H1 (cell line): Measurements from ENCODE around the gene NEK3. TPM values are rescaled to one million over a fixed set of nuclear protein-coding genes. Genes with fewer than 3 reads are reported as not detected.
"Not testable (repeated sequence)": the region's sequence is repeated elsewhere in the genome, so short reads cannot be mapped to it uniquely, and the experiment has no call there.

Experiments used
- CTCF ChIA-PET: fragments of 300-600 bp; sonication (Branson Sonifier 250); formaldehyde crosslinking; loops from one replicate; lab custom pipeline; 2021; ENCODE audit not compliant: partially characterized antibody; lab: Charles Lee
- POLR2A ChIA-PET: fragments of 300-600 bp; sonication (Branson Sonifier 250); formaldehyde crosslinking; loops from one replicate; lab custom pipeline; 2021; ENCODE audit warnings: inconsistent platforms; ENCODE audit not compliant: partially characterized antibody; lab: Charles Lee
- DNase-seq, 2 experiments: peaks; one replicate each; pipeline versions ENCODE4 v3.0.0 to v3.0.0-alpha.2; 2010 to 2022; ENCODE audit warnings: low spot score in 2 of 2, low read depth in 1 of 2, mixed read lengths in 1 of 2
- FAIRE-seq: peaks from 2 replicates; lab custom pipeline; 2011; peaks lifted over from hg19 to GRCh38; lab: Jason Lieb, UNC
- H2AFZ ChIP-seq: 2 replicates; pipeline ENCODE4 v1.8.1; 2012; ENCODE audit warnings: low read length, inconsistent platforms
- H2AK5ac ChIP-seq: 2 replicates; pipeline ENCODE4 v1.6.1; 2013; ENCODE audit warnings: low read depth, low read length
- H2BK120ac ChIP-seq: replicated peaks from 2 replicates; pipeline ENCODE3; 2013; ENCODE audit warnings: low read depth, low read length, inconsistent platforms
- H2BK12ac ChIP-seq: 2 replicates; pipeline ENCODE4 v1.6.1; 2013; ENCODE audit warnings: low read depth, low read length
- H2BK15ac ChIP-seq: 2 replicates; pipeline ENCODE4 v1.6.1; 2013; ENCODE audit warnings: low read length
- H2BK20ac ChIP-seq: 2 replicates; pipeline ENCODE4 v1.6.1; 2013; ENCODE audit warnings: low read length
- H2BK5ac ChIP-seq: 2 replicates; pipeline ENCODE4 v1.6.1; 2013; ENCODE audit warnings: low read depth, low read length
- H3K14ac ChIP-seq: 2 replicates; pipeline ENCODE4 v1.6.1; 2013; ENCODE audit warnings: inconsistent platforms; ENCODE audit not compliant: insufficient read length
- H3K18ac ChIP-seq: 2 replicates; pipeline ENCODE4 v1.6.1; 2013; ENCODE audit warnings: low read length; ENCODE audit errors: extremely low read depth
- H3K23ac ChIP-seq: 2 replicates; pipeline ENCODE4 v1.6.1; 2013; ENCODE audit warnings: inconsistent platforms; ENCODE audit not compliant: insufficient read length
- H3K23me2 ChIP-seq: 2 replicates; pipeline ENCODE4 v1.6.1; 2013; ENCODE audit warnings: low read depth, low read length
- H3K27ac ChIP-seq: 2 replicates; pipeline ENCODE4 v1.6.1; 2011; ENCODE audit warnings: low read depth, low read length, inconsistent platforms
- H3K27me3 ChIP-seq, 4 experiments: replicated peaks in 1 of 4; 1 replicate in 1 of 4; 2 replicates in 3 of 4; pipeline versions ENCODE4 v1.6.1 to v1.8.1; 2011 to 2013; ENCODE audit warnings: low read length in 3 of 4, mild to moderate bottlenecking in 3 of 4, inconsistent platforms in 2 of 4, mixed read lengths in 2 of 4, moderate library complexity in 1 of 4; ENCODE audit not compliant: control insufficient read depth in 3 of 4, insufficient read depth in 3 of 4; ENCODE audit errors: extremely low read depth in 1 of 4
- H3K36me3 ChIP-seq, 4 experiments: 2 replicates each; pipeline versions ENCODE4 v1.6.1 to v1.8.1; 2011 to 2013; ENCODE audit warnings: mild to moderate bottlenecking in 4 of 4, low read length in 3 of 4, moderate library complexity in 2 of 4, control low read depth in 1 of 4, inconsistent platforms in 1 of 4; ENCODE audit not compliant: insufficient read depth in 4 of 4, control insufficient read depth in 2 of 4
- H3K4ac ChIP-seq: replicated peaks from 2 replicates; pipeline ENCODE3; 2013; ENCODE audit warnings: low read length, low read depth, mixed read lengths, inconsistent platforms; ENCODE audit not compliant: insufficient read length
- H3K4me1 ChIP-seq, 4 experiments: replicated peaks in 1 of 4; 1 replicate in 1 of 4; 2 replicates in 3 of 4; pipeline versions ENCODE4 v1.6.1 to v1.8.1; 2011 to 2013; ENCODE audit warnings: low read length in 3 of 4, inconsistent platforms in 2 of 4, mixed read lengths in 1 of 4; ENCODE audit not compliant: insufficient read depth in 4 of 4, control insufficient read depth in 3 of 4
- H3K4me2 ChIP-seq, 2 experiments: 2 replicates each; pipeline versions ENCODE4 v1.6.1 to v1.8.1; 2011 to 2013; ENCODE audit warnings: low read depth in 2 of 2, low read length in 2 of 2, control low read depth in 1 of 2, inconsistent platforms in 1 of 2, mild to moderate bottlenecking in 1 of 2; ENCODE audit not compliant: insufficient read depth in 1 of 2
- H3K4me3 ChIP-seq, 4 experiments: fragments of 200-600, 300-600 bp in 1 of 4; sonication (generic), shearing (Covaris generic), sonication (Bioruptor Twin) in 1 of 4; 2 replicates each; pipeline versions ENCODE4 v1.5.1 to v1.8.1; 2011 to 2016; ENCODE audit warnings: low read length in 4 of 4, low read depth in 3 of 4, control low read depth in 2 of 4, inconsistent platforms in 2 of 4, mild to moderate bottlenecking in 2 of 4, mixed read lengths in 1 of 4, moderate library complexity in 1 of 4; ENCODE audit not compliant: insufficient read depth in 2 of 4; ENCODE audit errors: extremely low read depth in 1 of 4
- H3K56ac ChIP-seq: replicated peaks from 2 replicates; pipeline ENCODE3; 2013; ENCODE audit warnings: low read depth, mild to moderate bottlenecking, mixed read lengths, low read length, inconsistent platforms; ENCODE audit not compliant: insufficient read length
- H3K79me1 ChIP-seq: 2 replicates; pipeline ENCODE4 v1.6.1; 2013; ENCODE audit warnings: low read depth, low read length, control low read depth
- H3K79me2 ChIP-seq, 2 experiments: 2 replicates each; pipeline versions ENCODE4 v1.6.1 to v1.8.1; 2012 to 2013; ENCODE audit warnings: low read length in 2 of 2, mild to moderate bottlenecking in 2 of 2, inconsistent platforms in 1 of 2; ENCODE audit not compliant: insufficient read depth in 2 of 2, control insufficient read depth in 1 of 2
- H3K9ac ChIP-seq, 4 experiments: replicated peaks in 1 of 4; 1 replicate in 1 of 4; 2 replicates in 3 of 4; pipeline versions ENCODE4 v1.6.1 to v1.8.1; 2011 to 2013; ENCODE audit warnings: low read depth in 3 of 4, low read length in 3 of 4, control low read depth in 2 of 4, mild to moderate bottlenecking in 2 of 4, moderate library complexity in 2 of 4, inconsistent platforms in 1 of 4; ENCODE audit errors: extremely low read depth in 1 of 4
- H3K9me3 ChIP-seq, 2 experiments: 2 replicates each; pipeline versions ENCODE4 v1.6.1 to v1.8.1; 2012 to 2013; ENCODE audit warnings: mild to moderate bottlenecking in 2 of 2, moderate library complexity in 2 of 2, control low read depth in 1 of 2, inconsistent platforms in 1 of 2, low read depth in 1 of 2, low read length in 1 of 2, mixed read lengths in 1 of 2; ENCODE audit not compliant: insufficient read depth in 2 of 2
- H4K20me1 ChIP-seq, 2 experiments: replicated peaks in 1 of 2; 2 replicates each; pipeline versions ENCODE3 to v1.8.1; 2011 to 2013; ENCODE audit warnings: inconsistent platforms in 2 of 2, low read length in 2 of 2, mild to moderate bottlenecking in 1 of 2; ENCODE audit not compliant: insufficient read depth in 2 of 2, control insufficient read depth in 1 of 2
- H4K5ac ChIP-seq: 2 replicates; pipeline ENCODE4 v1.6.1; 2013; ENCODE audit warnings: low read length, low read depth, mixed read lengths, inconsistent platforms; ENCODE audit not compliant: insufficient read length
- H4K8ac ChIP-seq: 2 replicates; pipeline ENCODE4 v1.8.0; 2013; ENCODE audit warnings: mild to moderate bottlenecking, moderate library complexity, low read length, inconsistent platforms; ENCODE audit not compliant: insufficient read depth; ENCODE audit errors: extremely low read depth
- H4K91ac ChIP-seq: replicated peaks from 2 replicates; pipeline ENCODE3; 2013; ENCODE audit warnings: low read length, mixed read lengths, inconsistent platforms; ENCODE audit not compliant: insufficient read length
- CTBP2 ChIP-seq: IDR thresholded peaks from 2 replicates; pipeline ENCODE4 v1.7.0; 2011; ENCODE audit warnings: borderline replicate concordance, mild to moderate bottlenecking, moderate library complexity, mixed read lengths, low read length; ENCODE audit not compliant: insufficient read depth, insufficient read length
- EP300 ChIP-seq, 2 experiments: IDR thresholded peaks; 1 replicate in 1 of 2; 2 replicates in 1 of 2; pipeline ENCODE4 v1.6.1; 2011 to 2012; ENCODE audit warnings: low read depth in 2 of 2, low read length in 2 of 2, mild to moderate bottlenecking in 2 of 2, borderline replicate concordance in 1 of 2, inconsistent platforms in 1 of 2, moderate library complexity in 1 of 2
- POLR2A ChIP-seq, 2 experiments: IDR thresholded peaks; 1 replicate in 1 of 2; 2 replicates in 1 of 2; pipeline ENCODE4 v1.6.1; 2011; ENCODE audit warnings: low read depth in 2 of 2, low read length in 2 of 2, mild to moderate bottlenecking in 2 of 2; ENCODE audit errors: control extremely low read depth in 1 of 2
- SIN3A ChIP-seq, 2 experiments: IDR thresholded peaks in 1 of 2; conservative IDR thresholded peaks in 1 of 2; 2 replicates each; pipeline ENCODE4 v1.6.1; 2011 to 2012; ENCODE audit warnings: low read length in 2 of 2, improper control_type of control experiment in 1 of 2, low read depth in 1 of 2, mild to moderate bottlenecking in 1 of 2
- SIX5 ChIP-seq: IDR thresholded peaks from 2 replicates; pipeline ENCODE4 v1.6.1; 2011; ENCODE audit warnings: mild to moderate bottlenecking, low read depth, low read length
- SP2 ChIP-seq: IDR thresholded peaks from 2 replicates; pipeline ENCODE4 v1.6.1; 2012; ENCODE audit warnings: mild to moderate bottlenecking, low read length, inconsistent platforms
- TCF12 ChIP-seq: IDR thresholded peaks from 2 replicates; pipeline ENCODE4 v1.6.1; 2011; ENCODE audit warnings: low read depth, mild to moderate bottlenecking, low read length
- WGBS, 2 experiments: shearing (Covaris generic) in 1 of 2; methylation state at CpG; one replicate each; pipeline versions ENCODE4 v1.1.6 to v1.1.7; 2013 to 2015; ENCODE audit warnings: low lambda C conversion rate in 2 of 2, mixed read lengths in 2 of 2, inconsistent platforms in 1 of 2, low coverage in 1 of 2, missing lambda C conversion rate in 1 of 2; ENCODE audit not compliant: insufficient replicate concordance in 2 of 2, insufficient coverage in 1 of 2, insufficient read length in 1 of 2; ENCODE audit errors: extremely low coverage in 1 of 2, missing lambda C conversion rate in 1 of 2; 5-methylcytosine and 5-hydroxymethylcytosine counted together
- polyA plus RNA-seq, 7 experiments: library from polyadenylated mRNA; depleted of rRNA in 3 of 7; stranded (reverse) in 5 of 7; unstranded in 2 of 7; fragments of >200 nt in 5 of 7; fragments of 200-250 nt in 2 of 7; gene quantifications; 1 replicate in 5 of 7; 2 replicates in 1 of 7; 4 replicates in 1 of 7; pipeline versions ENCODE4 v1.2.1 to v1.2.3, GENCODE V29; 2011 to 2013; ENCODE audit warnings: missing spikeins in 2 of 7, mixed read lengths in 2 of 7
- total RNA-seq: library from RNA; stranded (reverse); fragmentation: NEBNext Ultra II Directional; extraction: Animal tissue kit (Norgen Biotek cat#: 25700); gene quantifications from 2 replicates; pipeline ENCODE4 v1.2.1, GENCODE V29; 2021

Gene NEK3
- total and polyA plus RNA-seq, 2 of the 8 experiments (the other 6 are each of a cell fraction or from before 2014, with no cell fraction given) = 11.4 to 26.0 TPM

- TF ChIP-seq CTBP2 = no peak
- no peak for TF ChIP-seq SP2
- TF ChIP-seq EP300 (IDR thresholded peaks at IDR 0.05; ENCODE audit: borderline replicate concordance in 1 of 2, low read depth in 2 of 2, low read length in 2 of 2) = no peak
- TF ChIP-seq SIX5 = no peak
- TF ChIP-seq SIN3A (conservative IDR thresholded peaks at IDR 0.05 in 1 of 2, IDR thresholded peaks at IDR 0.05 in 1 of 2; ENCODE audit: low read depth in 1 of 2, low read length in 2 of 2) = no peak
- TF ChIP-seq TCF12 = no peak
- TF ChIP-seq POLR2A (IDR thresholded peaks at IDR 0.05; ENCODE audit: control extremely low read depth in 1 of 2, low read depth in 2 of 2, low read length in 2 of 2) = no peak
- TF ChIP-seq, all 59 proteins: peak for 0
Observed at GRCh38 chr13:52187029-52187423, 27.6 kb upstream of the NEK3 start (continued).

- H2BK120ac ChIP-seq, H3K56ac ChIP-seq, H3K4me2 ChIP-seq, H2BK20ac ChIP-seq, H4K20me1 ChIP-seq, H3K4me3 ChIP-seq, H3K79me2 ChIP-seq, CTCF ChIA-PET, H3K79me1 ChIP-seq, H2AK5ac ChIP-seq, DNase-seq, H3K14ac ChIP-seq, H3K23ac ChIP-seq, H2BK15ac ChIP-seq, H3K18ac ChIP-seq, H4K5ac ChIP-seq, POLR2A ChIA-PET, H3K27ac ChIP-seq, H2AFZ ChIP-seq, H4K8ac ChIP-seq, H3K9ac ChIP-seq, H3K27me3 ChIP-seq, H4K91ac ChIP-seq, H3K4me1 ChIP-seq, H3K9me3 ChIP-seq, H2BK12ac ChIP-seq, H3K23me2 ChIP-seq, H3K4ac ChIP-seq, H2BK5ac ChIP-seq: not testable (repeated sequence)
- H3K36me3 ChIP-seq = peaks cover 5 to 31% (median 15%) of the 10 kb centered on the region in 4 experiments; a peak in 7 of 8 replicates
- WGBS, 2 experiments = 96% methylated on average over 5 of the region's 5 CpGs; no CpG with 5 or more reads in 1 of the 2 experiments
- peak; percentile 73 for FAIRE-seq
Observed at GRCh38 chr13:52181316-52181954, 22.0 kb upstream of the NEK3 start.
